ENCODE data around the gene ALG11. TPM values are rescaled to one million over a fixed set of nuclear protein-coding genes. Genes with fewer than 3 reads are reported as not detected.
A peak's percentile ranks its signal among the peaks of the same experiment; 100 is the strongest.
"Not testable (repeated sequence)": the region's sequence is repeated elsewhere in the genome, so short reads cannot be mapped to it uniquely, and the experiment has no call there.

ALG11 gene
- total RNA-seq, result 28.2 TPM
- long read RNA-seq, transcript ALG11-203 (2 exons, 1,404 nt), result minor isoform, 16 of 145 reads
- long read RNA-seq, transcript ALG11-202 (4 exons, 2,558 nt), result major isoform, 89 of 145 reads
- long read RNA-seq, partial matches to known transcripts, result 8 of 145 reads
- long read RNA-seq, other reads (novel, unspliced or antisense), result 32 of 145 reads

DNA sequence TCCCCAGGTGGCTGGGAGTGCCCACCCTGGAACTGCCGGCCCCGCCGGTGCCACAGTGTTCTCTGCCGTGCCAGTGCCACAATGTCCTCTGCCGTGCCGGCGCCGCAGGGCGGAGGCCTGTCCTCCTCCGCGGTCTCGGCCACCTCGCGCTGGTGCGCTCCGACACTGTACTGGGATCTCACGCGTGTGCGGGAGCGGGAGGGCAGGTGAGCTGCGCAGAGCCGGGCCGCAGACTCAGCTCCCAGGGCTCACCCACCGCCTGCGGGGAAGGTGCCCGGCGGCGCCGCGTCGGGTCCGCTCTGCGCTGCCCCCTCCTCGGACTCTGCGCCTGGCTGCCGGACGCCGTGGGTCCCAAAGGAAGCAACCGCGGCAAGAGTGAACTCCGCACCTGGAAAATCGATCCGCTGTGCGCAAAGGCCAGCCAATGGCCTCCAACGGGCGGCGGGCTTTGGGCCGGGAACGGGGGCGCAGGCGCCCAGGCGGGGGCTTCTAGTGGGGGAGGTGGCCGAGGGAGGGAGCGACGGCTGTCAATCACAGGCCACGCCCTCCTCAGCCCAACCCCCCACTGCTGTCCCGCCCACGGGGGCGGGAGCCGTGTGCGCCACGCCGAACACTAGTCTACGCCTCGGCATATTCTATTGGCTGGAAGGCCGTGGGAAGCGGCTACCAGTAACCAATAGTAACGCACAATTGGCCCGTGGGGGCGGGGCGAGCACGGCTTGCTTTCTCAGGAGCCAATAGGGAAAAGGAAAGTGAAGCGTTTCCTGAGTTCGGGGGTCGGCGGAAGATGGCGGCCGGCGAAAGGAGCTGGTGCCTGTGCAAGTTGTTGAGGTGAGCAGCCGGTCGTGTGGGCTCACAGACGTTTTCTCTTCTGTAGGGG is at the start of gene ALG11:
ALG11 (plus strand) TSS at position 767 of the 880 bp plus-strand sequence; CDS start at position 788, 21 bp downstream.
- peak; percentile 99 for DNase-seq (ENCODE audit: low spot score)

- no peak for DNase-seq (ENCODE audit: low spot score)
Observed at GRCh38 chr13:51966186-51966585, 46.0 kb upstream of the ALG11 start.

- DNase-seq (ENCODE audit: low spot score), result no peak
Observed at GRCh38 chr13:51967482-51968446, 44.4 kb upstream of the ALG11 start.

DNA sequence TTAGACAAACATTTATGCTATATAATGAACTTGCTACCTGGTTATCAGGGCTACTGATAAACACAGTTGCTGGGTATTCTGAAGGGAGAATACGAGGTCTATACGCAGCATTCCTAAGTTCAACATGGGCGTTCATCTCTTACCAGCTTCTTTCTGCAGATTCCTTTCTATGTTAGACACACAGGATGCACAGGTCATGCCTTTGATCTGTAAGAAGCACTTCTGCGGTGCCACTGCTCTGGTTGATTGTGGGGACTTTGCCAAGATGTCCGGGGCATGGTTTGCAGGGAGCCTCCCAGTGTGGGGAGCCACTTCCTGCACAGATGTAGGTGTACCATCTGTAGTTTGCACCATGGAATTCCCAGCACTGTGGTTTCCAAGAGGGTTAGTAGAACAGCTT is 41.8 kb upstream of the ALG11 start:
- no peak for DNase-seq (ENCODE audit: low spot score)

DNA sequence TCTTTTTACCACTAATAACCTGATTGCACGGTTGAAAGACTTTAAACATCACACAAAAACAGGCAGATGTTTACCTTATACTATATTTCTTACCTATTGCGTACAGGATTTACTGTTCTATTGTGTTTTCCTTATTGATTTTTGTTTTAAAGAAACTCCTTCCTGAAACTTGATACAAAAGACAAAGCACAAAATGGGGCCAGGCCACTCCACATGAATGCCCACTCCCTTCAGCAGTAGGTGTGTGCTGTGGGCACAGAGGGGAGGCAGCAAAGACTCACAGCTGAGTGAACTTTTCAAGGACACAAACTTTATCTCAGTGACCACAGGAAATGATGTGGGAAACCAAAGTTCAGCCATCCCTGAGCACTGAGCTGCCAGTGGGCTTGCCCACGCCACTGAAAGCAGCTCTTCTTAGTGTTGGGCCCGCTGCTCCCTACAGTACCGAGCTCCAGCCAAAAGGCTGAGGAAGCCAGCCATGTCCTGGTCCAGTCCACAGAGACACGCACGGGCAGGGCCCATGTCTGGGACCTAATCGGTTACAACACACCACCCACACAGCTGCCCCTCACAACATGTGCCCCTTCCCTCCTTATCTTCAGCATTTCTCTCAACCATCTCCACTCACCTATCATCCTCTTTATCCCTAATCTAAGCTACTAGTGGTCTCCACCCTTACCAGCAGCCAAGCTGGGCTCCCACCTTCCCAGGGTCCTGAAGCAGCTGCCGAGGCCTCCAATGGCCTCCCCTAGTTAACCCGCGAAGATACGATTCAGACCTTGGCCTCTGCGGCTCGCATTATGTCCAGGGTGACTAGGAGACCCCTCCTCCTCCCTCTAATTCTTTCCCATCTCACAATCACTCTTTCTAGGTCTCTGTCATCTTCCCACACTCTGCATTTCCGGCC is 40.4 kb upstream of the ALG11 start:
- no peak for DNase-seq (ENCODE audit: low spot score)

GRCh38 chr13:51974482-51974881 is 37.7 kb upstream of the ALG11 start:
- DNase-seq (ENCODE audit: low spot score), result no peak

DNA sequence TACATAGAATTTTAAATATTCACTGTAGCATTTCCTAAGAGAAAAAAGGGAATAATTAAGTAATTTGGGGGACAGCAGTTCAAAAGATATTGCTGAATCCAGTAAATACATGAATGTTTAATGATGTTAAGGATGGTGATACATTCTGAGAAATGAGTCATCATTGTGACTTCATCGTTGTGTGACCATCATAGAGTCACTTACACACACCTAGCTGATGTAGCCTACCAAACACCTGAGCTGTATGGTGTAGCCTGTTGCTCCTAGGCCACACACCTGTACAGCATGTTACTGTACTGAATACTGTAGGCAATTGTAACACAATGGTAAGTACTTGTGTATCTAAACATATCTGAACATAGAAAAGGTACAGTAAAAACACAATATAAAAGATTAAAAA is 35.8 kb upstream of the ALG11 start:
- no peak for DNase-seq (ENCODE audit: low spot score)

- no peak for DNase-seq (ENCODE audit: low spot score)
Observed at GRCh38 chr13:51976890-51977289, 35.3 kb upstream of the ALG11 start.

DNA sequence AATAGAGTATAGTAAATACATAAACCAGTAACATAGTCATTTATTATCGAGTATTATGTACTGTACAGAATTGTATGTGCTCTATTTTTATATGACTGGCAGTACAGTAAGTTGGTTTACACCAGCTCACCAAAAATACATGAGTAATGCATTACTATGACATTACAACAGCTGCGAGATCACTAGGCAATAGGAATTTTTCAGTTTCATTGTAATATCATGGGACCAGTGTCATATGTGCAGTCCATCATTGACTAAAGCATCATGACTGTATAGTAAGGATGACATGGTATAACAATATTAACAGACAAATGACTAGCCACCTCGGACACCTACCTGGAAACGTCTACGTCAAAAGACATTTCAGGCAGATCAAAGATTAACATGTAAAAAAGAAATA is 34.6 kb upstream of the ALG11 start:
- no peak for DNase-seq (ENCODE audit: low spot score)

- DNase-seq (ENCODE audit: low spot score), result no peak
Observed at GRCh38 chr13:51978796-51979556, 33.2 kb upstream of the ALG11 start.

- DNase-seq (ENCODE audit: low spot score), result no peak
Observed at GRCh38 chr13:51980908-51981307, 31.3 kb upstream of the ALG11 start.

DNA sequence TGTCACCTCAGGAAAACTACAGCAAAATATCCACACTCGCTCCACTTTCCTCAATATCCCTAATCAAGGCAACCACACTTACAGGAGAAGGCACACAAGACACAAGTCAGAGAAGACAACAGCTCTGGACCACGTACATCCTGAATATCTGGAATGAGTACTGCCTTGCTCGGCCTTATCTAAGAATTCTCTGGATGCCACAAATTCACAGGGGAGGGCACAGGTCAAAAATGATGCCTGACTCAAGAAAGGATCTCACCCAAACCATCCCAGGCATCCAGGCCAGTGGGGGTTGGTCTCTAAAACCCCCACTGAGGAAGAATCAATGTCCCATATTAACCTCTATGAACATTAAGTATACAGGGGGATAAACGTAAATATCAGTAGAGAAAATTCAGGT is 30.8 kb upstream of the ALG11 start:
- no peak for DNase-seq (ENCODE audit: low spot score)

GRCh38 chr13:51983292-51983691 is 28.9 kb upstream of the ALG11 start:
- DNase-seq (ENCODE audit: low spot score), result not testable (repeated sequence)

DNA sequence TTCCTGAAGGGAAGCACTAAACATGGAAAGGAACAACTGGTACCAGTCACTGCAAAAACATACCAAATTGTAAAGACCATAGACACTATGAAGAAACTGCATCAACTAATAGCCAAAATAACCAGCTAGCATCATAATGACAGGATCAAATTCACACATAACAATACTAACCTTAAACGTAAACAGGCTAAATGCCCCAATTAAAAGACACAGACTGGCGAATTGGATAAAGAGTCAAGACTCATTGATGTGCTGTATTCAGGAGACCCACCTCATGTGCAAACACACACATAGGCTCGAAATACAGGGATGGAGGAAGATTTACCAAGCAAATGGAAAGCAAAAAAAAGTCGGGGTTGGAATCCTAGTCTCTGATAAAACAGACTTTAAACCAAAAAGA is 27.3 kb upstream of the ALG11 start:
- not testable (repeated sequence) for DNase-seq (ENCODE audit: low spot score)

- DNase-seq (ENCODE audit: low spot score), result no peak
Observed at GRCh38 chr13:51988988-51989618, 23.1 kb upstream of the ALG11 start.

DNA sequence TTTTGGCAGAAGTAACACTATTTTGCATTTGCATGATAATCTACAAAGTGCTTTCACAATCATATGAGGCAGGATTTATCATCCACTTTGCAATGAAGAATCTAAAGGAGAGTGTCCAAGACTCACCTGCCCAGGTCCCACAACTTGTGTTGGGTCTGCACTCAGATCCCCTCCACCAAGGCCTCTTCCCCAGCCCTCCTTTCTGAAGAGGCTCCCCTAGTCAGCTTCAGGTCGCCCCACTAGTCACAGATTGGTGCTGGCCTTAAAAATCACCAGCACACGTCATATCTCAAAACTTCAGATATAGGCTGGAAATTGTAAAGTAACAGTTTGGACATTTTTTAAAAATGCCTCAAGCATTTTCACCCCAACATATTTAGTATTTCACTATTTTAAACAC is 18.5 kb upstream of the ALG11 start:
- DNase-seq (ENCODE audit: low spot score), result no peak

GRCh38 chr13:51995677-51996551 is 16.3 kb upstream of the ALG11 start:
- no peak for DNase-seq (ENCODE audit: low spot score)

DNA sequence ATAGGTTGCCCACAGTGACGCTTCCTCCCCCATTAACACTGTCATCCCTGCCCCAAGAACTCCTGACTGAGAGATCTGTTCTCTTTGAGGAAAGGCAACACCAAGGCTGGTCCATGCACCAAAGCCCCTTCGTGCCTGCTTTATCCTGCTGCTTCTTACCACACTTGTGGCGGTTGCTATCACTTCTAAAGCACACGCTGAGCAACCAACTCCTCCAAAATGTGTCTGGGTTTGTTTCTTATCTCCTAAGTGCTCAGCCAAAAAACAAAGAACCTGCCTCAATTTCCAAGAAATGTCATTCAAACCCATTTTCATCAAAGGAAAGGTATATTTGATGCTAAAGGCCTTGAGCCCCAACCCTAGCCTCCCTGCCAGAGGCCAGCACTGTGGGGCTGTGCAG is 15.6 kb upstream of the ALG11 start:
- no peak for DNase-seq (ENCODE audit: low spot score)

Data from mesenteric fat pad (tissue), 1 donor.